Measurements from ENCODE around the gene ZNF407.

DNA sequence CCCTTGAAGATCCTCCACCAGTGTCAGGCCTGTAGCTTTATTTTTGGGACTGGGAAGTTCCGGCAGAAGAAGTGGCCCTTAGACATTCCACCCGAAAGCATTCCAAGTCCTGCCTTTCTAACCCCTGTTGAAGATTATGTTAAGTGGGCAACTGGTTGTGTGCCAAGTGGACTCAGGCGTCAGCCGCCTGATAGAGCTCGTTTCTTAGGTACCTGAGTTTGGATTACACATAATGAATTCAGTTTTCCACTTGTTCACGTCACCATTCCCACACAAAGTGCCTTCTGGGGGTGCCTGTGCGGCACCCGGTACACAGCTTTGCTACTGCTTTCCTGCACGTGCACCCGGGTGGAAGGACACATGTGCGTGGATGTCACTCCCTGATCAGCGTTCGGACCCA lies 454.8 kb downstream of the ZNF407 start:
- TF ChIP-seq YY1 (IDR thresholded peaks at IDR 0.05; ENCODE audit: insufficient read depth, insufficient read length), result no peak
- TF ChIP-seq SUZ12 (IDR thresholded peaks at IDR 0.05; ENCODE audit: extremely low read depth, insufficient read depth, insufficient read length), result no peak

Data from NT2/D1 (cell line).